ENCODE data around the gene IER3.
A peak's percentile ranks its signal among the peaks of the same experiment; 100 is the strongest.

IER3 gene

GRCh38 chr6:30744054-30744805 is at the start of gene IER3:
TSS of gene IER3 (minus strand) at chr6:30744547. CDS start at chr6:30744518, 29 bp downstream.
- peak; percentile 82 to 85 for DNase-seq

GRCh38 chr6:30793521-30794194 is 49.3 kb upstream of the IER3 start:
- peak in 1 of 2 donors; percentile 55 for DNase-seq

GRCh38 chr6:30792786-30793185 is 48.4 kb upstream of the IER3 start:
- no peak for DNase-seq

- no peak for DNase-seq
Observed at GRCh38 chr6:30790724-30791383, 46.5 kb upstream of the IER3 start.

GRCh38 chr6:30789606-30790005 is 45.3 kb upstream of the IER3 start:
- DNase-seq: no peak

- peak; percentile 7 to 12 for DNase-seq
Observed at GRCh38 chr6:30787954-30788353, 43.6 kb upstream of the IER3 start.

- no peak for DNase-seq
Observed at GRCh38 chr6:30782425-30783014, 38.2 kb upstream of the IER3 start.

GRCh38 chr6:30781743-30782424 is 37.5 kb upstream of the IER3 start:
- DNase-seq: peak; percentile 45 to 81

- no peak for DNase-seq
Observed at GRCh38 chr6:30781395-30781742, 37.0 kb upstream of the IER3 start.

- no peak for DNase-seq
Observed at GRCh38 chr6:30780642-30780920, 36.2 kb upstream of the IER3 start.

- DNase-seq: no peak
Observed at GRCh38 chr6:30779850-30780641, 35.7 kb upstream of the IER3 start.

GRCh38 chr6:30778001-30778635 is 33.8 kb upstream of the IER3 start:
- DNase-seq: no peak

GRCh38 chr6:30777155-30777485 is 32.8 kb upstream of the IER3 start:
- DNase-seq: no peak

- no peak for DNase-seq
Observed at GRCh38 chr6:30776390-30777154, 32.2 kb upstream of the IER3 start.

- DNase-seq: no peak
Observed at GRCh38 chr6:30775104-30775503, 30.8 kb upstream of the IER3 start.

- DNase-seq: no peak
Observed at GRCh38 chr6:30774701-30775100, 30.4 kb upstream of the IER3 start.

GRCh38 chr6:30770592-30770991 is 26.2 kb upstream of the IER3 start:
- DNase-seq: no peak

GRCh38 chr6:30769853-30770524 is 25.6 kb upstream of the IER3 start:
- DNase-seq: no peak

GRCh38 chr6:30769088-30769852 is 24.9 kb upstream of the IER3 start:
- DNase-seq: peak; percentile 31 to 45

GRCh38 chr6:30768634-30769087 is 24.3 kb upstream of the IER3 start:
- no peak for DNase-seq

Measured in CD4-positive, alpha-beta T cell treated with Interferon alpha-2 for 1 hour (primary cell).